ENCODE measurements around the gene LRRC8C.

Gene LRRC8C

DNA sequence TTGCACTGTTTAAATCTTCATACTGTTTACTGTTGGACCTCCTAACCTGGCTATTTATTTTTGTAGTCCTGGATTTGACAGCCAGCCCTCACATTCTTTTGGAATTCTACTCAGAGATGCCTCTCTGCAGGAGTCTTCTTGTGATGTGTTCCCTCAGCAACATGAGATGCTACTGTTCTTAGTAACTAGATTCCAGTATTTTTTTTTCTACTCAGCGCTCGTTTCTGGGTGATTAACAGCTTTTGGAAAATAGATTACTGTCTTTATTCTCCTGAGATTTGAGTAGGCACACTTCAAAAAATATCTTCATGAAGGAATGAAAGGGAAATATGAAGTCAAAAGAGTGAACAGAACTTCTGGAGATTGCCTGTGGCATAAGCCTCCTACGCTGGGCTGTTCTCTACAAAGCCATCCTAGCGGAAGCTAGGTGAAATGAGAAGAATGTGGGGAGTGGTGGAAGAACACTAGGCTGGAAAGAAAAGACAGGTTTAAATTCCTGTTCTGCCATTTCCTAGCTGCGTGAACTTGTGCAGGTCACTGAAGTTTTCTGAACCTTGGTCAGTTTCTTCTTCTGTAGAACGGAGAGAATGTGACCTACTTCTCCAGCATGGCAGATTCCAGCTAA, 75.9 kb downstream of the LRRC8C start:
- no peak overlapping the region for H3K27ac ChIP-seq
- TF ChIP-seq, protein P1, sequence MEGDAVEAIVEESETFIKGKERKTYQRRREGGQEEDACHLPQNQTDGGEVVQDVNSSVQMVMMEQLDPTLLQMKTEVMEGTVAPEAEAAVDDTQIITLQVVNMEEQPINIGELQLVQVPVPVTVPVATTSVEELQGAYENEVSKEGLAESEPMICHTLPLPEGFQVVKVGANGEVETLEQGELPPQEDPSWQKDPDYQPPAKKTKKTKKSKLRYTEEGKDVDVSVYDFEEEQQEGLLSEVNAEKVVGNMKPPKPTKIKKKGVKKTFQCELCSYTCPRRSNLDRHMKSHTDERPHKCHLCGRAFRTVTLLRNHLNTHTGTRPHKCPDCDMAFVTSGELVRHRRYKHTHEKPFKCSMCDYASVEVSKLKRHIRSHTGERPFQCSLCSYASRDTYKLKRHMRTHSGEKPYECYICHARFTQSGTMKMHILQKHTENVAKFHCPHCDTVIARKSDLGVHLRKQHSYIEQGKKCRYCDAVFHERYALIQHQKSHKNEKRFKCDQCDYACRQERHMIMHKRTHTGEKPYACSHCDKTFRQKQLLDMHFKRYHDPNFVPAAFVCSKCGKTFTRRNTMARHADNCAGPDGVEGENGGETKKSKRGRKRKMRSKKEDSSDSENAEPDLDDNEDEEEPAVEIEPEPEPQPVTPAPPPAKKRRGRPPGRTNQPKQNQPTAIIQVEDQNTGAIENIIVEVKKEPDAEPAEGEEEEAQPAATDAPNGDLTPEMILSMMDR (conservative IDR thresholded peaks at IDR 0.05; ENCODE audit: low read depth, low read length): no peak

DNA sequence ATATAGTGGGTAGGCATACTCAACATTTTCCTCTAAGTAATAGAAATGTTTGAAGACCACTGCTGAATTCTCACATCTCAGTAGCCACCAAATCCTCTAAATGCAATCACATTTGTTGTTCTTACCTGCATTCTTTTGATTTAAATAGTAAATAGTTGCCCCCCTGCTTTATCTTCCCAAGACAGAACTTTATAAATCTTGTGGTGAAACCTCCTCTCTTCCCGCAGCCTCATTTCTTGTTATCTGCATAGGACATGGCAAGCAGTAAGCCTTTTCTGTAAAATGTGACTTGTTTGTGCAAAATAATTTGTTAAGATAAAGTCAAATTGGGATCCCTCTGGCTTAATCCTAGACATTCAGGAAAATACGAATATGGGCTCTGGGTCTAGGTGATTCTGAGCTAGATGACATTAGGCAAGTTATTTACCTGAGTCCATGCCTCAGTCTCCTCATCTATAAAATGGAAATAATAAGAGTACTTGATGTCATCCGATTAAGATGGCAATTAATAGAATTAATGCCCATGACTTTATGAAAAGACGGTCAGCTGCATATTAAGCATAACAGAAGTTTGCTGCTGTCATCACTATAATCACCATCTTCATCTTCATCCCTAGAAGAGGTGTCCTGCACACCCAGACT, 77.7 kb downstream of the LRRC8C start:
- Histone ChIP-seq H3K9ac (no peak overlapping the region), H3K4me3 (IDR thresholded peaks at IDR 0.05; ENCODE audit: insufficient read depth, low read depth, low read length) (no peak overlapping the region), H3K79me2 (ENCODE audit: insufficient read depth, low read depth) (no peaks in the 10 kb centered on the region), H3K27ac (no peak overlapping the region), H3K4me2 (no peak overlapping the region), H3K36me3 (ENCODE audit: insufficient read depth) (no peaks in the 10 kb centered on the region), H2AFZ (ENCODE audit: low read depth) (no peak overlapping the region), H3K27me3 (ENCODE audit: insufficient read depth, low read depth) (no peaks in the 10 kb centered on the region), H4K20me1 (ENCODE audit: insufficient read depth) (no peaks in the 10 kb centered on the region), H3K4me1 (ENCODE audit: low read depth, poor library complexity, severe bottlenecking) (no peaks in the 10 kb centered on the region)
- TF ChIP-seq, protein P1 (conservative IDR thresholded peaks at IDR 0.05; ENCODE audit: low read depth, low read length): no peak

More for the DNA sequence above, 75.9 kb downstream of the LRRC8C start:
- H3K9ac ChIP-seq: no peak overlapping the region
- no peak overlapping the region for H3K4me2 ChIP-seq
- no peak overlapping the region for H3K4me3 ChIP-seq (IDR thresholded peaks at IDR 0.05; ENCODE audit: insufficient read depth, low read depth, low read length)
- no peaks in the 10 kb centered on the region for H3K36me3 ChIP-seq (ENCODE audit: insufficient read depth)
- H4K20me1 ChIP-seq (ENCODE audit: insufficient read depth): no peaks in the 10 kb centered on the region
- no peaks in the 10 kb centered on the region for H3K4me1 ChIP-seq (ENCODE audit: low read depth, poor library complexity, severe bottlenecking)
- no peak overlapping the region for H2AFZ ChIP-seq (ENCODE audit: low read depth)
- H3K79me2 ChIP-seq (ENCODE audit: insufficient read depth, low read depth): no peaks in the 10 kb centered on the region
- H3K27me3 ChIP-seq (ENCODE audit: insufficient read depth, low read depth): no peaks in the 10 kb centered on the region

DNA sequence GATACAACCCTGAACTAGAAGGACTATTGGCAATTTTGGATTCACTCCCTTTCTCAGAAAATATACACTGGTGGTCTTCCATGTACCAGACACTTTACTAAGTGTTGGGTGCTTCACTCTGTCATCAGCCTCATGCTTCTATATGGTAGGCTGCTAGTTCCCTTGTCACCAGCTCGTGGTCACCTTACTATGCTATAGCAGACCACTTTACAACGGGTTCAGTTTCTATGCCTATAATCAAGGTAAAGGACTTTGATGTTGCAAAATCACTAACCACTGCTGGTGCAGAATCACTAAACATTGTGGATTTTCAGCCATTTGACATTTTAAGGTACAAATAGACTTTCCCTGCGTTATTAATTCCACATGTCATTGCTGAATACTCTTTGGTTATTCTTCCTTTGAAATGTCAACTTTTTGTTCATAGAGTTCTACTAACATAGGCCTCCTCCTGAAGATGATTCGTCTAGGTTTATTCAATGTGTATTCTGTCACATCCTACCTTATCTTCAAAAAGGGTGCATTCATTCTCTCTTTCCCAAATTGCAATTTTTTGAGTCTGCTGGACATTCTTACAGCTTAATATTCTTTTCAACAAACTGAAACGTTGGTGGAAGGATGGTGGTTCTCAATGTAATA, 78.3 kb downstream of the LRRC8C start:
- Histone ChIP-seq H3K27ac (no peak overlapping the region), H4K20me1 (ENCODE audit: insufficient read depth) (no peaks in the 10 kb centered on the region), H3K9ac (no peak overlapping the region), H3K79me2 (ENCODE audit: insufficient read depth, low read depth) (no peaks in the 10 kb centered on the region), H3K27me3 (ENCODE audit: insufficient read depth, low read depth) (no peaks in the 10 kb centered on the region), H3K4me3 (IDR thresholded peaks at IDR 0.05; ENCODE audit: insufficient read depth, low read depth, low read length) (no peak overlapping the region), H3K4me1 (ENCODE audit: low read depth, poor library complexity, severe bottlenecking) (no peaks in the 10 kb centered on the region), H3K4me2 (no peak overlapping the region), H2AFZ (ENCODE audit: low read depth) (no peak overlapping the region), H3K36me3 (ENCODE audit: insufficient read depth) (no peaks in the 10 kb centered on the region)
- TF ChIP-seq, protein P1 (conservative IDR thresholded peaks at IDR 0.05; ENCODE audit: low read depth, low read length): no peak

DNA sequence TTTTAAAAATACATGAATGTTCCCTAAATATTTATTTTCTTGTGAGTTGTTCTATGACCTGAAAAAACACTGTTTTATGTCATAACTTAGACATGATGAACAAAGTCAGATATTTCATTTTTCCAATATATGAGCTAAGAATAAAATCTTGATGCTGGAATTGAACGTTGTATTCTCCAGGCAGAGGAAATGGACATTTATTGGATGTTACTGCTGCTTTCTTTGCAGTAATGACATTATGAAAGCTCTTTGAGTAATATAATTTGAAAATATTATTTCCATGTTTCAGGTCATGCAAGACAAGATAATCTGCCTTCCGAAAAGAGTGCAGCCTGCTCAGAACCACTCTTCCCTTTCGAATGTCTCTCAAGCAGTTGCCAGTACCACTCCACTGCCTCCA, 79.5 kb downstream of the LRRC8C start:
- H3K79me2 ChIP-seq (ENCODE audit: insufficient read depth, low read depth): no peaks in the 10 kb centered on the region
- H3K36me3 ChIP-seq (ENCODE audit: insufficient read depth): no peaks in the 10 kb centered on the region
- H2AFZ ChIP-seq (ENCODE audit: low read depth): no peak overlapping the region
- H3K27ac ChIP-seq: no peak overlapping the region
- H3K4me3 ChIP-seq (IDR thresholded peaks at IDR 0.05; ENCODE audit: insufficient read depth, low read depth, low read length): no peak overlapping the region
- no peaks in the 10 kb centered on the region for H3K27me3 ChIP-seq (ENCODE audit: insufficient read depth, low read depth)
- no peak overlapping the region for H3K9ac ChIP-seq
- H3K4me1 ChIP-seq (ENCODE audit: low read depth, poor library complexity, severe bottlenecking): no peaks in the 10 kb centered on the region
- no peaks in the 10 kb centered on the region for H4K20me1 ChIP-seq (ENCODE audit: insufficient read depth)
- no peak overlapping the region for H3K4me2 ChIP-seq
- TF ChIP-seq, protein P1 (conservative IDR thresholded peaks at IDR 0.05; ENCODE audit: low read depth, low read length): no peak

All from KMS-11 (cell line).